H1 (cell line): ENCODE results near the gene TMEM151A. TPM values are rescaled to one million over a fixed set of nuclear protein-coding genes. Genes with fewer than 3 reads are reported as not detected.

Experiments used
- CTCF ChIA-PET: fragments of 300-600 bp; sonication (Branson Sonifier 250); formaldehyde crosslinking; loops from one replicate; lab custom pipeline; 2021; ENCODE audit not compliant: partially characterized antibody; lab: Charles Lee
- POLR2A ChIA-PET: fragments of 300-600 bp; sonication (Branson Sonifier 250); formaldehyde crosslinking; loops from one replicate; lab custom pipeline; 2021; ENCODE audit warnings: inconsistent platforms; ENCODE audit not compliant: partially characterized antibody; lab: Charles Lee
- DNase-seq, 2 experiments: peaks; one replicate each; pipeline versions ENCODE4 v3.0.0 to v3.0.0-alpha.2; 2010 to 2022; ENCODE audit warnings: low spot score in 2 of 2, low read depth in 1 of 2, mixed read lengths in 1 of 2
- FAIRE-seq: peaks from 2 replicates; lab custom pipeline; 2011; peaks lifted over from hg19 to GRCh38; lab: Jason Lieb, UNC
- H2AFZ ChIP-seq: 2 replicates; pipeline ENCODE4 v1.8.1; 2012; ENCODE audit warnings: low read length, inconsistent platforms
- H2AK5ac ChIP-seq: 2 replicates; pipeline ENCODE4 v1.6.1; 2013; ENCODE audit warnings: low read depth, low read length
- H2BK120ac ChIP-seq: replicated peaks from 2 replicates; pipeline ENCODE3; 2013; ENCODE audit warnings: low read depth, low read length, inconsistent platforms
- H2BK12ac ChIP-seq: 2 replicates; pipeline ENCODE4 v1.6.1; 2013; ENCODE audit warnings: low read depth, low read length
- H2BK15ac ChIP-seq: 2 replicates; pipeline ENCODE4 v1.6.1; 2013; ENCODE audit warnings: low read length
- H2BK20ac ChIP-seq: 2 replicates; pipeline ENCODE4 v1.6.1; 2013; ENCODE audit warnings: low read length
- H2BK5ac ChIP-seq: 2 replicates; pipeline ENCODE4 v1.6.1; 2013; ENCODE audit warnings: low read depth, low read length
- H3K14ac ChIP-seq: 2 replicates; pipeline ENCODE4 v1.6.1; 2013; ENCODE audit warnings: inconsistent platforms; ENCODE audit not compliant: insufficient read length
- H3K18ac ChIP-seq: 2 replicates; pipeline ENCODE4 v1.6.1; 2013; ENCODE audit warnings: low read length; ENCODE audit errors: extremely low read depth
- H3K23ac ChIP-seq: 2 replicates; pipeline ENCODE4 v1.6.1; 2013; ENCODE audit warnings: inconsistent platforms; ENCODE audit not compliant: insufficient read length
- H3K23me2 ChIP-seq: 2 replicates; pipeline ENCODE4 v1.6.1; 2013; ENCODE audit warnings: low read depth, low read length
- H3K27ac ChIP-seq: 2 replicates; pipeline ENCODE4 v1.6.1; 2011; ENCODE audit warnings: low read depth, low read length, inconsistent platforms
- H3K27me3 ChIP-seq, 4 experiments: replicated peaks in 1 of 4; 1 replicate in 1 of 4; 2 replicates in 3 of 4; pipeline versions ENCODE4 v1.6.1 to v1.8.1; 2011 to 2013; ENCODE audit warnings: low read length in 3 of 4, mild to moderate bottlenecking in 3 of 4, inconsistent platforms in 2 of 4, mixed read lengths in 2 of 4, moderate library complexity in 1 of 4; ENCODE audit not compliant: control insufficient read depth in 3 of 4, insufficient read depth in 3 of 4; ENCODE audit errors: extremely low read depth in 1 of 4
- H3K36me3 ChIP-seq, 4 experiments: 2 replicates each; pipeline versions ENCODE4 v1.6.1 to v1.8.1; 2011 to 2013; ENCODE audit warnings: mild to moderate bottlenecking in 4 of 4, low read length in 3 of 4, moderate library complexity in 2 of 4, control low read depth in 1 of 4, inconsistent platforms in 1 of 4; ENCODE audit not compliant: insufficient read depth in 4 of 4, control insufficient read depth in 2 of 4
- H3K4ac ChIP-seq: replicated peaks from 2 replicates; pipeline ENCODE3; 2013; ENCODE audit warnings: low read length, low read depth, mixed read lengths, inconsistent platforms; ENCODE audit not compliant: insufficient read length
- H3K4me1 ChIP-seq, 4 experiments: replicated peaks in 1 of 4; 1 replicate in 1 of 4; 2 replicates in 3 of 4; pipeline versions ENCODE4 v1.6.1 to v1.8.1; 2011 to 2013; ENCODE audit warnings: low read length in 3 of 4, inconsistent platforms in 2 of 4, mixed read lengths in 1 of 4; ENCODE audit not compliant: insufficient read depth in 4 of 4, control insufficient read depth in 3 of 4
- H3K4me2 ChIP-seq, 2 experiments: 2 replicates each; pipeline versions ENCODE4 v1.6.1 to v1.8.1; 2011 to 2013; ENCODE audit warnings: low read depth in 2 of 2, low read length in 2 of 2, control low read depth in 1 of 2, inconsistent platforms in 1 of 2, mild to moderate bottlenecking in 1 of 2; ENCODE audit not compliant: insufficient read depth in 1 of 2
- H3K4me3 ChIP-seq, 4 experiments: fragments of 200-600, 300-600 bp in 1 of 4; sonication (generic), shearing (Covaris generic), sonication (Bioruptor Twin) in 1 of 4; 2 replicates each; pipeline versions ENCODE4 v1.5.1 to v1.8.1; 2011 to 2016; ENCODE audit warnings: low read length in 4 of 4, low read depth in 3 of 4, control low read depth in 2 of 4, inconsistent platforms in 2 of 4, mild to moderate bottlenecking in 2 of 4, mixed read lengths in 1 of 4, moderate library complexity in 1 of 4; ENCODE audit not compliant: insufficient read depth in 2 of 4; ENCODE audit errors: extremely low read depth in 1 of 4
- H3K56ac ChIP-seq: replicated peaks from 2 replicates; pipeline ENCODE3; 2013; ENCODE audit warnings: low read depth, mild to moderate bottlenecking, mixed read lengths, low read length, inconsistent platforms; ENCODE audit not compliant: insufficient read length
- H3K79me1 ChIP-seq: 2 replicates; pipeline ENCODE4 v1.6.1; 2013; ENCODE audit warnings: low read depth, low read length, control low read depth
- H3K79me2 ChIP-seq, 2 experiments: 2 replicates each; pipeline versions ENCODE4 v1.6.1 to v1.8.1; 2012 to 2013; ENCODE audit warnings: low read length in 2 of 2, mild to moderate bottlenecking in 2 of 2, inconsistent platforms in 1 of 2; ENCODE audit not compliant: insufficient read depth in 2 of 2, control insufficient read depth in 1 of 2
- H3K9ac ChIP-seq, 4 experiments: replicated peaks in 1 of 4; 1 replicate in 1 of 4; 2 replicates in 3 of 4; pipeline versions ENCODE4 v1.6.1 to v1.8.1; 2011 to 2013; ENCODE audit warnings: low read depth in 3 of 4, low read length in 3 of 4, control low read depth in 2 of 4, mild to moderate bottlenecking in 2 of 4, moderate library complexity in 2 of 4, inconsistent platforms in 1 of 4; ENCODE audit errors: extremely low read depth in 1 of 4
- H3K9me3 ChIP-seq, 2 experiments: 2 replicates each; pipeline versions ENCODE4 v1.6.1 to v1.8.1; 2012 to 2013; ENCODE audit warnings: mild to moderate bottlenecking in 2 of 2, moderate library complexity in 2 of 2, control low read depth in 1 of 2, inconsistent platforms in 1 of 2, low read depth in 1 of 2, low read length in 1 of 2, mixed read lengths in 1 of 2; ENCODE audit not compliant: insufficient read depth in 2 of 2
- H4K20me1 ChIP-seq, 2 experiments: replicated peaks in 1 of 2; 2 replicates each; pipeline versions ENCODE3 to v1.8.1; 2011 to 2013; ENCODE audit warnings: inconsistent platforms in 2 of 2, low read length in 2 of 2, mild to moderate bottlenecking in 1 of 2; ENCODE audit not compliant: insufficient read depth in 2 of 2, control insufficient read depth in 1 of 2
- H4K5ac ChIP-seq: 2 replicates; pipeline ENCODE4 v1.6.1; 2013; ENCODE audit warnings: low read length, low read depth, mixed read lengths, inconsistent platforms; ENCODE audit not compliant: insufficient read length
- H4K8ac ChIP-seq: 2 replicates; pipeline ENCODE4 v1.8.0; 2013; ENCODE audit warnings: mild to moderate bottlenecking, moderate library complexity, low read length, inconsistent platforms; ENCODE audit not compliant: insufficient read depth; ENCODE audit errors: extremely low read depth
- H4K91ac ChIP-seq: replicated peaks from 2 replicates; pipeline ENCODE3; 2013; ENCODE audit warnings: low read length, mixed read lengths, inconsistent platforms; ENCODE audit not compliant: insufficient read length
- ASH2L ChIP-seq: fragments of 200-600, 300-600 bp; sonication (generic); IDR thresholded peaks from one replicate; pipeline ENCODE4 v1.7.1; 2017; ENCODE audit warnings: low read length
- CBX8 ChIP-seq: fragments of 300-800, 300-1000 bp; sonication (generic); IDR thresholded peaks from 2 replicates; pipeline ENCODE4 v1.7.1; 2016; ENCODE audit warnings: low read depth, low read length, borderline replicate concordance
- CHD1 ChIP-seq: IDR thresholded peaks from 2 replicates; pipeline ENCODE4 v1.6.1; 2012; ENCODE audit warnings: low read depth, low read length, improper control_type of control experiment
- CHD2 ChIP-seq: IDR thresholded peaks from 2 replicates; pipeline ENCODE4 v1.6.1; 2012; ENCODE audit warnings: low read length, improper control_type of control experiment
- EP300 ChIP-seq, 2 experiments: IDR thresholded peaks; 1 replicate in 1 of 2; 2 replicates in 1 of 2; pipeline ENCODE4 v1.6.1; 2011 to 2012; ENCODE audit warnings: low read depth in 2 of 2, low read length in 2 of 2, mild to moderate bottlenecking in 2 of 2, borderline replicate concordance in 1 of 2, inconsistent platforms in 1 of 2, moderate library complexity in 1 of 2
- JUND ChIP-seq: IDR thresholded peaks from 2 replicates; pipeline ENCODE4 v1.6.1; 2011; ENCODE audit warnings: mild to moderate bottlenecking, improper control_type of control experiment, low read length
- KDM1A ChIP-seq: fragments of 200-600, 300-600 bp; sonication (generic); IDR thresholded peaks from 2 replicates; pipeline ENCODE4 v1.7.1; 2016; ENCODE audit warnings: mild to moderate bottlenecking, low read length, borderline replicate concordance
- MAFK ChIP-seq: IDR thresholded peaks from 2 replicates; pipeline ENCODE4 v1.6.1; 2012; ENCODE audit warnings: low read depth, mild to moderate bottlenecking, improper control_type of control experiment, low read length
- SIN3A ChIP-seq, 2 experiments: IDR thresholded peaks in 1 of 2; conservative IDR thresholded peaks in 1 of 2; 2 replicates each; pipeline ENCODE4 v1.6.1; 2011 to 2012; ENCODE audit warnings: low read length in 2 of 2, improper control_type of control experiment in 1 of 2, low read depth in 1 of 2, mild to moderate bottlenecking in 1 of 2
- SIX5 ChIP-seq: IDR thresholded peaks from 2 replicates; pipeline ENCODE4 v1.6.1; 2011; ENCODE audit warnings: mild to moderate bottlenecking, low read depth, low read length
- SRF ChIP-seq: IDR thresholded peaks from 2 replicates; pipeline ENCODE4 v1.6.1; 2011; ENCODE audit warnings: mild to moderate bottlenecking, low read depth, low read length, moderate library complexity
- TAF1 ChIP-seq: IDR thresholded peaks from 2 replicates; pipeline ENCODE4 v1.6.1; 2011; ENCODE audit warnings: mild to moderate bottlenecking, low read depth, low read length
- WGBS, 2 experiments: shearing (Covaris generic) in 1 of 2; methylation state at CpG; one replicate each; pipeline versions ENCODE4 v1.1.6 to v1.1.7; 2013 to 2015; ENCODE audit warnings: low lambda C conversion rate in 2 of 2, mixed read lengths in 2 of 2, inconsistent platforms in 1 of 2, low coverage in 1 of 2, missing lambda C conversion rate in 1 of 2; ENCODE audit not compliant: insufficient replicate concordance in 2 of 2, insufficient coverage in 1 of 2, insufficient read length in 1 of 2; ENCODE audit errors: extremely low coverage in 1 of 2, missing lambda C conversion rate in 1 of 2; 5-methylcytosine and 5-hydroxymethylcytosine counted together
- polyA plus RNA-seq, 7 experiments: library from polyadenylated mRNA; depleted of rRNA in 3 of 7; stranded (reverse) in 5 of 7; unstranded in 2 of 7; fragments of >200 nt in 5 of 7; fragments of 200-250 nt in 2 of 7; gene quantifications; 1 replicate in 5 of 7; 2 replicates in 1 of 7; 4 replicates in 1 of 7; pipeline versions ENCODE4 v1.2.1 to v1.2.3, GENCODE V29; 2011 to 2013; ENCODE audit warnings: missing spikeins in 2 of 7, mixed read lengths in 2 of 7
- total RNA-seq: library from RNA; stranded (reverse); fragmentation: NEBNext Ultra II Directional; extraction: Animal tissue kit (Norgen Biotek cat#: 25700); gene quantifications from 2 replicates; pipeline ENCODE4 v1.2.1, GENCODE V29; 2021
- TF ChIP-seq, protein P1 (sequence below): IDR thresholded peaks from 2 replicates; pipeline ENCODE4 v1.6.1; 2011; ENCODE audit warnings: low read depth, mild to moderate bottlenecking, low read length; ENCODE audit not compliant: insufficient read depth

Gene TMEM151A
- total and polyA plus RNA-seq, 2 of the 8 experiments (the other 6 are each of a cell fraction or from before 2014, with no cell fraction given), result 3.2 TPM

DNA sequence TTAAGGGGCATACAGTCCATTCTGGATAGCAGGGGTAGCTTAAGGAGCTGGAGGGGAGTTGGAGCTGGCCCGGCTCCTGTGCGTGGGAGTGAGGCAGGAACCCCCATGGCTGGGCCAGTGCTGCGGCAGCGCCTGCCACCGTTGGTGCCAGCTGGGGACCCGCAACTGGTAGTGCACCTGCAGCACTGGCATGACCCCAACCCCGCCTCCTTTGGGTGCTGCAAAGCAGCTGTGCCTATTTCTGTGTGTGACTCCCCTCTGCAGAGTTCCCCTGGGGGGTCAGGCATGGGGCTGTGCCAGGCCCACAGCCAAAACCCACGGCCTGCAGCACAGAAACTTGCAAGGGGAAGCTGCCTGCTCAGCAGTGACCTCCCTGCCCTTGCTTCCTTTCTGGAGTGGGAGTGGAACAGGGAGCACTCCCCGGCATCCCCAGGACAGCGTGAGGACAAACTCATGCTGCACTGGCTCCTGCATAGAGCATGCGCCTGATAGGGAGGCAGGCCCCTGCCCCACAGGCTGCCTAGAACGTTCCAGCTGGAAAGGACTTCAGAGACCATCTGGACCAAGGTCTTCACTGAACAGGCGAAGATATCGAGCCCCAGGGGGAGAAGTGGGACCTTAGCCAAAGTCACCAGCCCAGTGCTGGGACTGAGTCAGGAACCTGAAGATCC, 49.5 kb upstream of the TMEM151A start:
- Histone ChIP-seq H3K23ac (no peak overlapping the region), H3K36me3 (0 out of 8 replicates have a peak, but pooled peaks cover 0 to 3% (median 0%) of the 10 kb centered on the region in 4 experiments), H3K4ac (no peak overlapping the region), H2BK20ac (no peak overlapping the region), H3K18ac (no peak overlapping the region), H3K4me1 (no peaks in the 10 kb centered on the region), H2AK5ac (no peak overlapping the region), H2BK15ac (no peak overlapping the region), H3K9me3 (no peaks in the 10 kb centered on the region), H3K23me2 (no peaks in the 10 kb centered on the region), H3K9ac (no peak overlapping the region), H4K20me1 (peaks cover 0 to 4% of the 10 kb centered on the region in 2 experiments), H3K79me2 (no peaks in the 10 kb centered on the region), H2BK5ac (no peak overlapping the region), H4K91ac (no peak overlapping the region), H2BK12ac (no peak overlapping the region), H3K4me3 (no peak overlapping the region), H3K79me1 (no peaks in the 10 kb centered on the region), H2BK120ac (no peak overlapping the region), H3K14ac (no peak overlapping the region), H2AFZ (no peak overlapping the region), H3K27ac (no peak overlapping the region), H3K27me3 (no peaks in the 10 kb centered on the region), H4K5ac (no peak overlapping the region), H3K4me2 (no peak overlapping the region), H4K8ac (no peak overlapping the region), H3K56ac (no peak overlapping the region)
- WGBS, 2 experiments, result 88% methylated on average over 14 of the region's 14 CpGs; no CpG with 5 or more reads in 1 of the 2 experiments
- CTCF ChIA-PET, result interaction anchor here (1.1 to 12.4 kb wide), 5 partner anchors 9 to 108 kb away, joined by 3 to 123 read pairs (median 10); no protein-coding TSS in a partner anchor
- no peak for FAIRE-seq
- POLR2A ChIA-PET, result interaction anchor here (1.0 kb wide), 1 partner anchor 604 kb away, joined by 3 read pairs; the partner anchor contains the start of gene SIPA1
- no peak for DNase-seq
- no peak for TF ChIP-seq ASH2L
- TF ChIP-seq CBX8, result no peak
- no peak for TF ChIP-seq CHD2
- no peak for TF ChIP-seq SIN3A (conservative IDR thresholded peaks at IDR 0.05 in 1 of 2, IDR thresholded peaks at IDR 0.05 in 1 of 2; ENCODE audit: low read depth in 1 of 2, low read length in 2 of 2)
- TF ChIP-seq TAF1, result no peak
- TF ChIP-seq, protein P1, sequence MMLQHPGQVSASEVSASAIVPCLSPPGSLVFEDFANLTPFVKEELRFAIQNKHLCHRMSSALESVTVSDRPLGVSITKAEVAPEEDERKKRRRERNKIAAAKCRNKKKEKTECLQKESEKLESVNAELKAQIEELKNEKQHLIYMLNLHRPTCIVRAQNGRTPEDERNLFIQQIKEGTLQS, result no peak
- no peak for TF ChIP-seq MAFK
- TF ChIP-seq EP300 (IDR thresholded peaks at IDR 0.05; ENCODE audit: borderline replicate concordance in 1 of 2, low read depth in 2 of 2, low read length in 2 of 2), result no peak
- no peak for TF ChIP-seq SIX5
- TF ChIP-seq SRF, result no peak
- TF ChIP-seq JUND, result no peak
- no peak for TF ChIP-seq KDM1A
- TF ChIP-seq CHD1, result no peak
